NT2/D1 (cell line): Measurements from ENCODE around the gene TRMT44.

Experiments used
- YY1 ChIP-seq: IDR thresholded peaks from 2 replicates; pipeline ENCODE4 v1.6.1; 2011; ENCODE audit not compliant: insufficient read length, insufficient read depth
- ZNF274 ChIP-seq: IDR thresholded peaks from 2 replicates; pipeline ENCODE4 v1.6.1; 2011; ENCODE audit warnings: mild to moderate bottlenecking, low read depth, low read length

GRCh38 chr4:8492174-8492573, 51.6 kb downstream of the TRMT44 start:
- TF ChIP-seq ZNF274 (no peak), YY1 (no peak)
